Ovary (tissue), 1 donor: ENCODE data around the gene CLNK.

ENCODE experiments used
- EP300 ChIP-seq: sonication (generic); formaldehyde crosslinking; IDR thresholded peaks from one replicate; pipeline ENCODE4 v1.6.1; 2017; ENCODE audit warnings: antibody characterized with exemption
- POLR2A ChIP-seq: fragments of 450-650 bp; IDR thresholded peaks from one replicate; pipeline ENCODE4 v1.6.1; 2017; ENCODE audit warnings: antibody characterized with exemption, mild to moderate bottlenecking, moderate library complexity

DNA sequence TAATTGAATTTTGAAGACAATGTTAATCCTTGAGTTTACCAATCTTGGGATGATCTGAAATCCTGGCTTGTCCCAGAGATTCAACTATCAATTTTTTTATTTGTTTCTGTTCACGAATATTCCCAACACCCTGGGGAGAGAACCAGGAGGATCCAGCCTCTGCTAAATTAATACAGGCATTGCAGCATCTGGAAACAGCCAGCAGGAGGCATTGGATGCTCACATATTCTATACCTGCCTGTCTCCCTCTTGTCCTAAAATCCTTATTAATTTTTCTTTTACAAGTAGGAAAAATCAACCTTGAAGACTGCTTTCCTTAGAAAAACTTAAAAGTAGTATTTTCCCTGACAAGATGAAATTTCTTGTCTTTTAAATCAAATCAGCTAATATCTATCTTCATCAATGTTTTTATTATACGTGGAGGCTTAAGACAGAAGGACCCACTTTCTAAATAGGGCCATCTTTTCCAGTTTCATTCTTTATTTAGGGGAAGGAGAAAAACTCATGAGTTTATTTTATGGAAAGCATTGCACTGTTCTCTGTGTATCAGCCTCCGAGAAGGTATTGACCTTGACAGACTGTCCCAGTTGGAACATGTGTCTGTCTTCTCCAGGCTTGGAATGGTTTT, 102.4 kb downstream of the CLNK start:
- TF ChIP-seq EP300 (no peak), POLR2A (no peak)
